Liver (tissue), 9 donors: ENCODE data around the gene ZNF473. TPM values are rescaled to one million over a fixed set of nuclear protein-coding genes. Genes with fewer than 3 reads are reported as not detected.

Experiments used
- DNase-seq: peaks from one replicate; pipeline ENCODE4 v3.0.0-alpha.2; 2017; ENCODE audit warnings: low spot score
- H3K27ac ChIP-seq, 2 donors: one replicate each; pipeline ENCODE4 v1.7.0; 2013; ENCODE audit warnings: inconsistent platforms in 2 of 2, low read length in 2 of 2, control low read depth in 1 of 2, low read depth in 1 of 2, mild to moderate bottlenecking in 1 of 2
- H3K27me3 ChIP-seq, 4 donors: one replicate each; pipeline versions ENCODE4 v1.6.1 to v1.7.0; 2013; ENCODE audit warnings: low read length in 3 of 4, inconsistent platforms in 1 of 4, mild to moderate bottlenecking in 1 of 4, moderate library complexity in 1 of 4; ENCODE audit not compliant: control insufficient read depth in 4 of 4, insufficient read depth in 4 of 4
- H3K36me3 ChIP-seq, 4 donors: one replicate each; pipeline versions ENCODE4 v1.6.1 to v1.7.0; 2013; ENCODE audit warnings: low read length in 3 of 4, mild to moderate bottlenecking in 3 of 4, low read depth in 1 of 4, moderate library complexity in 1 of 4; ENCODE audit not compliant: control insufficient read depth in 4 of 4, insufficient read depth in 3 of 4
- H3K4me1 ChIP-seq, 4 donors: one replicate each; pipeline versions ENCODE4 v1.6.1 to v1.7.0; 2013; ENCODE audit warnings: low read length in 3 of 4, mild to moderate bottlenecking in 3 of 4, moderate library complexity in 1 of 4; ENCODE audit not compliant: control insufficient read depth in 4 of 4, insufficient read depth in 4 of 4
- H3K4me3 ChIP-seq, 3 donors: one replicate each; pipeline versions ENCODE4 v1.6.1 to v1.7.0; 2013; ENCODE audit warnings: low read length in 3 of 3, control low read depth in 1 of 3, low read depth in 1 of 3, mild to moderate bottlenecking in 1 of 3
- H3K9ac ChIP-seq, 2 donors: one replicate each; pipeline ENCODE4 v1.7.0; 2013; ENCODE audit warnings: low read length in 2 of 2, mild to moderate bottlenecking in 2 of 2, moderate library complexity in 2 of 2, control low read depth in 1 of 2, low read depth in 1 of 2
- H3K9me3 ChIP-seq, 4 donors: one replicate each; pipeline versions ENCODE4 v1.6.1 to v1.7.0; 2013; ENCODE audit warnings: low read length in 3 of 4; ENCODE audit not compliant: control insufficient read depth in 4 of 4
- EGR1 ChIP-seq, 2 donors: IDR thresholded peaks; 2 replicates each; pipeline ENCODE4 v1.6.1; 2016 to 2018; ENCODE audit warnings: antibody characterized with exemption in 2 of 2, low read depth in 2 of 2
- FOXA1 ChIP-seq: IDR thresholded peaks from 2 replicates; pipeline ENCODE4 v1.6.1; 2016; ENCODE audit warnings: antibody characterized with exemption
- FOXA2 ChIP-seq: IDR thresholded peaks from 2 replicates; pipeline ENCODE4 v1.6.1; 2016; ENCODE audit warnings: antibody characterized with exemption
- GABPA ChIP-seq, 2 donors: IDR thresholded peaks in 1 of 2; conservative IDR thresholded peaks in 1 of 2; 2 replicates each; pipeline ENCODE4 v1.6.1; 2016; ENCODE audit warnings: antibody characterized with exemption in 2 of 2, mild to moderate bottlenecking in 1 of 2, moderate library complexity in 1 of 2
- HNF4A ChIP-seq, 2 donors: conservative IDR thresholded peaks; 2 replicates each; pipeline ENCODE4 v1.6.1; 2016; ENCODE audit warnings: antibody characterized with exemption in 2 of 2, mild to moderate bottlenecking in 2 of 2
- HNF4G ChIP-seq: IDR thresholded peaks from 2 replicates; pipeline ENCODE4 v1.6.1; 2016; ENCODE audit warnings: antibody characterized with exemption
- JUND ChIP-seq, 2 donors: IDR thresholded peaks; 2 replicates each; pipeline ENCODE4 v1.6.1; 2016; ENCODE audit warnings: antibody characterized with exemption in 2 of 2
- NR2F2 ChIP-seq: IDR thresholded peaks from 2 replicates; pipeline ENCODE4 v1.6.1; 2016; ENCODE audit warnings: antibody characterized with exemption
- RAD21 ChIP-seq, 2 donors: IDR thresholded peaks; 2 replicates each; pipeline ENCODE4 v1.6.1; 2016; ENCODE audit warnings: antibody characterized with exemption in 2 of 2, mild to moderate bottlenecking in 2 of 2
- RXRA ChIP-seq, 2 donors: IDR thresholded peaks; 2 replicates each; pipeline ENCODE4 v1.6.1; 2017 to 2018; ENCODE audit warnings: antibody characterized with exemption in 2 of 2, mild to moderate bottlenecking in 1 of 2
- SP1 ChIP-seq: IDR thresholded peaks from 2 replicates; pipeline ENCODE4 v1.6.1; 2018; ENCODE audit warnings: antibody characterized with exemption, mild to moderate bottlenecking
- TAF1 ChIP-seq: conservative IDR thresholded peaks from 2 replicates; pipeline ENCODE4 v1.6.1; 2016; ENCODE audit warnings: antibody characterized with exemption, mild to moderate bottlenecking
- YY1 ChIP-seq: IDR thresholded peaks from 2 replicates; pipeline ENCODE4 v1.6.1; 2016; ENCODE audit warnings: antibody characterized with exemption, mild to moderate bottlenecking
- WGBS: extraction: QIAGEN DNeasy Blood & Tissue Kit; methylation state at CpG from one replicate; pipeline ENCODE4 v1.1.7; 2013; 5-methylcytosine and 5-hydroxymethylcytosine counted together
- polyA plus RNA-seq, 2 donors: library from polyadenylated mRNA; stranded (reverse) in 1 of 2; unstranded in 1 of 2; fragments of 200-250 nt in 1 of 2; fragments of >200 nt in 1 of 2; fragmentation: Nextera tagmentation in 1 of 2; extraction: Ambion mirVana in 1 of 2; gene quantifications; one replicate each; pipeline versions ENCODE4 v1.2.1 to v1.2.3, GENCODE V29; 2013 to 2015
- total RNA-seq, 2 donors: library from RNA; depleted of rRNA; stranded (reverse); fragments of >200 nt; gene quantifications; one replicate each; pipeline ENCODE4 v1.2.3, GENCODE V29; 2014
- TF ChIP-seq, protein P1 (sequence below): IDR thresholded peaks from 2 replicates; pipeline ENCODE4 v1.6.1; 2016; ENCODE audit warnings: antibody characterized with exemption
- TF ChIP-seq, protein P2 (sequence below): IDR thresholded peaks from 2 replicates; pipeline ENCODE4 v1.6.1; 2016; ENCODE audit warnings: antibody characterized with exemption, mild to moderate bottlenecking
- TF ChIP-seq, protein P3 (sequence below): IDR thresholded peaks from 2 replicates; pipeline ENCODE4 v1.6.1; 2016; ENCODE audit warnings: antibody characterized with exemption
- TF ChIP-seq, protein P4 (sequence below): fragments of 150-350 bp; IDR thresholded peaks from 2 replicates; pipeline ENCODE4 v1.5.1; 2017; ENCODE audit warnings: improper control_type of control experiment, low read depth, low read length; ENCODE audit not compliant: missing input control
- TF ChIP-seq, protein P5 (sequence below): IDR thresholded peaks from 2 replicates; pipeline ENCODE4 v1.6.1; 2016; ENCODE audit warnings: antibody characterized with exemption
- donor health status: healthy.
- donor health status: healthy.
- donor health status: healthy.
- donor health status: healthy.
- donor health status: healthy.

Gene ZNF473
- total and polyA plus RNA-seq, 4 donors = 0.92 to 4.0 (median 2.8) TPM

DNA sequence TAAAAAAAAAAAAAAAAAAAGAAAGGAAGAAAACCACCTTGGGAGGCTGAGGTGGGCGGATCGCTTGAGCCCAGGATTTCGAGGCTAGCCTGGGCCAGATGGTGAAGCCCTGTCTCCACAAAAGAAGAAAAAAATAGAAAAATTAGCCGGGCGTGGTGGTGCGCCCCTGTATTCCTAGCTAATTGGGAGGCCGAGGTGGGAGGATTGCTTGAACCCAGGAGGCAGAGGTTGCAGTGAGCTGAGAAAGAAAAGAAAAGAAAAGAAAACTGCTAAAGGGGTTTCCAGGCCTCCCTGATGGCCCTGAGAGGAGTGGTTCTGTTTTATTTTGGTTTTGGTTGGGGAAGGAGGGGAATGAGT lies 723 bp downstream of the ZNF473 start:
- H3K9me3 ChIP-seq = no peaks in the 10 kb centered on the region
- no peak overlapping the region for H3K27ac ChIP-seq
- no peak overlapping the region for H3K9ac ChIP-seq
- WGBS = 87% methylated on average over 7 of the region's 7 CpGs
- peak overlapping the region; percentile 60 to 98 (median 80) for H3K4me3 ChIP-seq
- DNase-seq = no peak
- H3K4me1 ChIP-seq = peaks cover 7 to 24% (median 21%) of the 10 kb centered on the region in 4 donors
- no peaks in the 10 kb centered on the region for H3K27me3 ChIP-seq
- TF ChIP-seq JUND (IDR thresholded peaks at IDR 0.05) (no peak), HNF4A (conservative IDR thresholded peaks at IDR 0.05) (no peak), FOXA1 (no peak), YY1 (no peak), GABPA (IDR thresholded peaks at IDR 0.05 in 1 of 2, conservative IDR thresholded peaks at IDR 0.05 in 1 of 2) (no peak), EGR1 (IDR thresholded peaks at IDR 0.05; ENCODE audit: low read depth in 2 of 2) (no peak)
- TF ChIP-seq, protein P1, sequence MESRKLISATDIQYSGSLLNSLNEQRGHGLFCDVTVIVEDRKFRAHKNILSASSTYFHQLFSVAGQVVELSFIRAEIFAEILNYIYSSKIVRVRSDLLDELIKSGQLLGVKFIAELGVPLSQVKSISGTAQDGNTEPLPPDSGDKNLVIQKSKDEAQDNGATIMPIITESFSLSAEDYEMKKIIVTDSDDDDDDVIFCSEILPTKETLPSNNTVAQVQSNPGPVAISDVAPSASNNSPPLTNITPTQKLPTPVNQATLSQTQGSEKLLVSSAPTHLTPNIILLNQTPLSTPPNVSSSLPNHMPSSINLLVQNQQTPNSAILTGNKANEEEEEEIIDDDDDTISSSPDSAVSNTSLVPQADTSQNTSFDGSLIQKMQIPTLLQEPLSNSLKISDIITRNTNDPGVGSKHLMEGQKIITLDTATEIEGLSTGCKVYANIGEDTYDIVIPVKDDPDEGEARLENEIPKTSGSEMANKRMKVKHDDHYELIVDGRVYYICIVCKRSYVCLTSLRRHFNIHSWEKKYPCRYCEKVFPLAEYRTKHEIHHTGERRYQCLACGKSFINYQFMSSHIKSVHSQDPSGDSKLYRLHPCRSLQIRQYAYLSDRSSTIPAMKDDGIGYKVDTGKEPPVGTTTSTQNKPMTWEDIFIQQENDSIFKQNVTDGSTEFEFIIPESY = no peak
- TF ChIP-seq, protein P2, sequence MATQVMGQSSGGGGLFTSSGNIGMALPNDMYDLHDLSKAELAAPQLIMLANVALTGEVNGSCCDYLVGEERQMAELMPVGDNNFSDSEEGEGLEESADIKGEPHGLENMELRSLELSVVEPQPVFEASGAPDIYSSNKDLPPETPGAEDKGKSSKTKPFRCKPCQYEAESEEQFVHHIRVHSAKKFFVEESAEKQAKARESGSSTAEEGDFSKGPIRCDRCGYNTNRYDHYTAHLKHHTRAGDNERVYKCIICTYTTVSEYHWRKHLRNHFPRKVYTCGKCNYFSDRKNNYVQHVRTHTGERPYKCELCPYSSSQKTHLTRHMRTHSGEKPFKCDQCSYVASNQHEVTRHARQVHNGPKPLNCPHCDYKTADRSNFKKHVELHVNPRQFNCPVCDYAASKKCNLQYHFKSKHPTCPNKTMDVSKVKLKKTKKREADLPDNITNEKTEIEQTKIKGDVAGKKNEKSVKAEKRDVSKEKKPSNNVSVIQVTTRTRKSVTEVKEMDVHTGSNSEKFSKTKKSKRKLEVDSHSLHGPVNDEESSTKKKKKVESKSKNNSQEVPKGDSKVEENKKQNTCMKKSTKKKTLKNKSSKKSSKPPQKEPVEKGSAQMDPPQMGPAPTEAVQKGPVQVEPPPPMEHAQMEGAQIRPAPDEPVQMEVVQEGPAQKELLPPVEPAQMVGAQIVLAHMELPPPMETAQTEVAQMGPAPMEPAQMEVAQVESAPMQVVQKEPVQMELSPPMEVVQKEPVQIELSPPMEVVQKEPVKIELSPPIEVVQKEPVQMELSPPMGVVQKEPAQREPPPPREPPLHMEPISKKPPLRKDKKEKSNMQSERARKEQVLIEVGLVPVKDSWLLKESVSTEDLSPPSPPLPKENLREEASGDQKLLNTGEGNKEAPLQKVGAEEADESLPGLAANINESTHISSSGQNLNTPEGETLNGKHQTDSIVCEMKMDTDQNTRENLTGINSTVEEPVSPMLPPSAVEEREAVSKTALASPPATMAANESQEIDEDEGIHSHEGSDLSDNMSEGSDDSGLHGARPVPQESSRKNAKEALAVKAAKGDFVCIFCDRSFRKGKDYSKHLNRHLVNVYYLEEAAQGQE = no peak
- H3K36me3 ChIP-seq = peaks cover 0 to 8% (median 3%) of the 10 kb centered on the region in 4 donors

DNA sequence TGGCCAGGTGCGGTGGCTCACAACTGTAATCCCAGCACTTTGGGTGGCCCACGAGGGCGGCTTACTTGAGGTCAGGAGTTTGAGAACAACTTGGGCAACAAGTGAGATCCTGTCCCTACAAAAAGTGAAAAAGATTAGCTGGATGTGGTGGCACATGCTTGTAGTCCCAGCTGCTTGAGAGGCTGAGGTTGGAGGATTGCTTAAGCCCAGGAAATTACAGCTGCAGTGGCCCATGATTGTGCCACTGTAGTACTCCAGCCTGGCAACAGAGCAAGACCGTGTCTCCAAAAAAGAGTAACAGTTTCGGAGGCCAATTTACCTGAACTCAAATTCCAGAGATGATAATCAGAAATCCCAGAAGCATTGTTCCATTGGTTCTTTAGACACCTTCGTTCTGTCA lies 4.4 kb downstream of the ZNF473 start:
- Histone ChIP-seq H3K27ac (no peak overlapping the region), H3K27me3 (no peaks in the 10 kb centered on the region), H3K4me3 (no peak overlapping the region), H3K36me3 (peaks cover 9 to 40% (median 24%) of the 10 kb centered on the region in 4 donors), H3K4me1 (peaks cover 3 to 9% (median 8%) of the 10 kb centered on the region in 4 donors), H3K9me3 (no peaks in the 10 kb centered on the region), H3K9ac (no peak overlapping the region)
- WGBS = 93% methylated on average over 6 of the region's 6 CpGs
- DNase-seq = no peak
- TF ChIP-seq HNF4G (no peak), TAF1 (no peak), HNF4A (conservative IDR thresholded peaks at IDR 0.05) (no peak), FOXA2 (no peak), YY1 (no peak), RXRA (IDR thresholded peaks at IDR 0.05) (no peak), FOXA1 (no peak), EGR1 (IDR thresholded peaks at IDR 0.05; ENCODE audit: low read depth in 2 of 2) (no peak), RAD21 (IDR thresholded peaks at IDR 0.05) (no peak), JUND (IDR thresholded peaks at IDR 0.05) (no peak), SP1 (no peak), GABPA (IDR thresholded peaks at IDR 0.05 in 1 of 2, conservative IDR thresholded peaks at IDR 0.05 in 1 of 2) (no peak), NR2F2 (no peak)
- TF ChIP-seq, protein P1 = no peak
- TF ChIP-seq, protein P3, sequence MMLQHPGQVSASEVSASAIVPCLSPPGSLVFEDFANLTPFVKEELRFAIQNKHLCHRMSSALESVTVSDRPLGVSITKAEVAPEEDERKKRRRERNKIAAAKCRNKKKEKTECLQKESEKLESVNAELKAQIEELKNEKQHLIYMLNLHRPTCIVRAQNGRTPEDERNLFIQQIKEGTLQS = no peak
- TF ChIP-seq, protein P4, sequence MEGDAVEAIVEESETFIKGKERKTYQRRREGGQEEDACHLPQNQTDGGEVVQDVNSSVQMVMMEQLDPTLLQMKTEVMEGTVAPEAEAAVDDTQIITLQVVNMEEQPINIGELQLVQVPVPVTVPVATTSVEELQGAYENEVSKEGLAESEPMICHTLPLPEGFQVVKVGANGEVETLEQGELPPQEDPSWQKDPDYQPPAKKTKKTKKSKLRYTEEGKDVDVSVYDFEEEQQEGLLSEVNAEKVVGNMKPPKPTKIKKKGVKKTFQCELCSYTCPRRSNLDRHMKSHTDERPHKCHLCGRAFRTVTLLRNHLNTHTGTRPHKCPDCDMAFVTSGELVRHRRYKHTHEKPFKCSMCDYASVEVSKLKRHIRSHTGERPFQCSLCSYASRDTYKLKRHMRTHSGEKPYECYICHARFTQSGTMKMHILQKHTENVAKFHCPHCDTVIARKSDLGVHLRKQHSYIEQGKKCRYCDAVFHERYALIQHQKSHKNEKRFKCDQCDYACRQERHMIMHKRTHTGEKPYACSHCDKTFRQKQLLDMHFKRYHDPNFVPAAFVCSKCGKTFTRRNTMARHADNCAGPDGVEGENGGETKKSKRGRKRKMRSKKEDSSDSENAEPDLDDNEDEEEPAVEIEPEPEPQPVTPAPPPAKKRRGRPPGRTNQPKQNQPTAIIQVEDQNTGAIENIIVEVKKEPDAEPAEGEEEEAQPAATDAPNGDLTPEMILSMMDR = no peak
- TF ChIP-seq, protein P5, sequence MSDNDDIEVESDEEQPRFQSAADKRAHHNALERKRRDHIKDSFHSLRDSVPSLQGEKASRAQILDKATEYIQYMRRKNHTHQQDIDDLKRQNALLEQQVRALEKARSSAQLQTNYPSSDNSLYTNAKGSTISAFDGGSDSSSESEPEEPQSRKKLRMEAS = no peak
- TF ChIP-seq, protein P2 = no peak
